ENCODE measurements around the gene TPX2. TPM values are rescaled to one million over a fixed set of nuclear protein-coding genes. Genes with fewer than 3 reads are reported as not detected.

Gene TPX2
- total and polyA plus RNA-seq, 2 experiments from 2014 or later = 12.3 to 120 TPM

GRCh38 chr20:31818376-31818908, 79.4 kb downstream of the TPX2 start:
- Histone ChIP-seq H3K27me3 (no peaks in the 10 kb centered on the region), H3K9me3 (ENCODE audit: low read depth) (no peaks in the 10 kb centered on the region), H3K4me1 (ENCODE audit: low read depth) (peaks cover 11% of the 10 kb centered on the region), H3K27ac (no peak overlapping the region), H3K36me3 (no peaks in the 10 kb centered on the region), H3K4me3 (no peak overlapping the region)
- TF ChIP-seq, protein P1, sequence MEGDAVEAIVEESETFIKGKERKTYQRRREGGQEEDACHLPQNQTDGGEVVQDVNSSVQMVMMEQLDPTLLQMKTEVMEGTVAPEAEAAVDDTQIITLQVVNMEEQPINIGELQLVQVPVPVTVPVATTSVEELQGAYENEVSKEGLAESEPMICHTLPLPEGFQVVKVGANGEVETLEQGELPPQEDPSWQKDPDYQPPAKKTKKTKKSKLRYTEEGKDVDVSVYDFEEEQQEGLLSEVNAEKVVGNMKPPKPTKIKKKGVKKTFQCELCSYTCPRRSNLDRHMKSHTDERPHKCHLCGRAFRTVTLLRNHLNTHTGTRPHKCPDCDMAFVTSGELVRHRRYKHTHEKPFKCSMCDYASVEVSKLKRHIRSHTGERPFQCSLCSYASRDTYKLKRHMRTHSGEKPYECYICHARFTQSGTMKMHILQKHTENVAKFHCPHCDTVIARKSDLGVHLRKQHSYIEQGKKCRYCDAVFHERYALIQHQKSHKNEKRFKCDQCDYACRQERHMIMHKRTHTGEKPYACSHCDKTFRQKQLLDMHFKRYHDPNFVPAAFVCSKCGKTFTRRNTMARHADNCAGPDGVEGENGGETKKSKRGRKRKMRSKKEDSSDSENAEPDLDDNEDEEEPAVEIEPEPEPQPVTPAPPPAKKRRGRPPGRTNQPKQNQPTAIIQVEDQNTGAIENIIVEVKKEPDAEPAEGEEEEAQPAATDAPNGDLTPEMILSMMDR (IDR thresholded peaks at IDR 0.05; ENCODE audit: low read depth, low read length) = no peak
- no peak for DNase-seq (ENCODE audit: low read depth in 1 of 2, low spot score in 1 of 2)

- Histone ChIP-seq H3K9me3 (ENCODE audit: low read depth) (no peaks in the 10 kb centered on the region), H3K27ac (no peak within 1 kb of the TSS), H3K4me3 (no peak within 1 kb of the TSS), H3K4me1 (ENCODE audit: low read depth) (peaks cover 11% of the 10 kb centered on the region), H3K27me3 (no peaks in the 10 kb centered on the region), H3K36me3 (no peaks in the 10 kb centered on the region)
- no peak for DNase-seq (ENCODE audit: low read depth in 1 of 2, low spot score in 1 of 2)
- TF ChIP-seq, protein P1 (IDR thresholded peaks at IDR 0.05; ENCODE audit: low read depth, low read length) = no peak
These were observed 80.1 kb downstream of the TPX2 start, which contains the start of gene MYLK2 for GRCh38 chr20:31819083-31819784. MYLK2 (plus strand) TSS chr20:31819356; CDS start chr20:31819581, 225 bp downstream.

- Histone ChIP-seq H3K27ac (no peak overlapping the region), H3K4me3 (no peak overlapping the region), H3K9me3 (ENCODE audit: low read depth) (no peaks in the 10 kb centered on the region), H3K27me3 (no peaks in the 10 kb centered on the region), H3K36me3 (no peaks in the 10 kb centered on the region), H3K4me1 (ENCODE audit: low read depth) (peaks cover 8% of the 10 kb centered on the region)
- no peak for DNase-seq (ENCODE audit: low read depth in 1 of 2, low spot score in 1 of 2)
- TF ChIP-seq, protein P1 (IDR thresholded peaks at IDR 0.05; ENCODE audit: low read depth, low read length) = no peak
These were observed 81.1 kb downstream of the TPX2 start for GRCh38 chr20:31820228-31820627.

- Histone ChIP-seq H3K4me3 (no peak overlapping the region), H3K4me1 (ENCODE audit: low read depth) (peaks cover 6% of the 10 kb centered on the region), H3K27me3 (no peaks in the 10 kb centered on the region), H3K9me3 (ENCODE audit: low read depth) (no peaks in the 10 kb centered on the region), H3K27ac (no peak overlapping the region), H3K36me3 (no peaks in the 10 kb centered on the region)
- no peak for DNase-seq (ENCODE audit: low read depth in 1 of 2, low spot score in 1 of 2)
- TF ChIP-seq, protein P1 (IDR thresholded peaks at IDR 0.05; ENCODE audit: low read depth, low read length) = no peak
These were observed 82.3 kb downstream of the TPX2 start for GRCh38 chr20:31821427-31821826.

DNA sequence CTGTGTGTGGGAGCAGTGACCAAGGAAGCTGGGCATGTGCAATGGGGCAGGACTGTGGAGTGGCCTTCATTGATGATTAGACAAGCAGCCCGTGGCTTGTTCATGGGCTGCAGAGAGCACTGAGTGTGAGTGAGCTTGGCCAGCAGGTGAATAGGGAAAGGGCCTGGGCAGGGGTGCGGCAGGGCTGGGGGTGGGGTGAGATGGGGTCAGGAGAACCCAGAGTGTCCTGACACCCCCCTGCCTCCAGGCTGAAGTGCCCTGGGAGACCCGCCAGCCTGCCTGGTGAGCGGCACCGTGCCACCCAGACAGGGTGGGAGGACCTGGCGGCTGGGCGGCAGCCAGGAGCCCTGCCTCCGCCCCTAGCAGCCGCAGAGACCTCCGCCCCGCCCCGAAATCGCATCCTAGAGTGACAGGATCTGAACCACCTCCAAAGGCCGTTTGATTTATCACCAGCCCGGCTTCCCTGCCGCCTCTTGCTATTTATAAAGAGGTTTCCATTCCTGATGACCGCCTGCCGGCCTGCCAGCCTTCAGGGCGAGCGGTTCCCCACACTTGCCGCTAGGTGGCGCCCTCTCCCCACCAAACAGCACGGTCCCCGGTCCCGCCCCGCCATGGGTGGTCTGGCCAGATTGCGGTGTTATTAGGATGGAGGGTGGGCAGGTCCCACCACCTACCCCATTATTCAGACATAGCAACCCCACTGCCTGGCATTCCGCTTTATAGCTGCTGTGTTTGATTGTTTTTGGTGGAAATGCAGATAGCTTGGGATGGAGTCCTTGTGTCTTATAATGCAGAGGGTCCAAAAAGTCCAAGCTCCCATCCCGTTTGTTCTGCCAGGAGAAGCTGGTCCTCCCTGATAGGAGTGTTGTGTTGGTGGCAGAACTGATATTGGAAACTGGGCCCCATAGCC, 83.6 kb downstream of the TPX2 start:
- H3K9me3 ChIP-seq (ENCODE audit: low read depth) = no peaks in the 10 kb centered on the region
- TF ChIP-seq, protein P1 (IDR thresholded peaks at IDR 0.05; ENCODE audit: low read depth, low read length) = peak; percentile 94
- H3K36me3 ChIP-seq = no peaks in the 10 kb centered on the region
- peaks cover 6% of the 10 kb centered on the region for H3K4me1 ChIP-seq (ENCODE audit: low read depth)
- H3K27me3 ChIP-seq = no peaks in the 10 kb centered on the region
- no peak overlapping the region for H3K27ac ChIP-seq
- no peak overlapping the region for H3K4me3 ChIP-seq
- DNase-seq (ENCODE audit: low read depth in 1 of 2, low spot score in 1 of 2) = peak; percentile 77 to 92
